Measurements from ENCODE around the gene BPGM.

The BPGM gene

DNA sequence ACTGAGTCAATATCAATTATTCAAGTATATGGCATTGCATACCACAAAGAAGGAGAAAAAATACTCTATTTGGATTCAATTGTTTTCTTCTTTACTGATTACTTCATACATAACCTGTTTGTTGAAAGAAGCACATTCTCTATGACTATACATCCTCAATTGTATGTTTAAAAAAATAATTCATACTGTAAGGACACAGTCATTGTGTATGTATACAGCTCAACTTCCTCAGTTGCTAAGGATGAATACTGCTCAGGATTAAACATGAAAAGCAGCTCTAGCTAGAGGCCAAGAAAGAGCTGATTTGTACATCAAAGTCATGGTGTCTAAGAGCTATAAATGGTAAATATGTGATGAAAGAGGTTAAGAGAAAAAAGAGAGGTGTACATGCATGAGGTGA is 15.8 kb upstream of the BPGM start:
- DNase-seq (ENCODE audit: low spot score): no peak
- in situ Hi-C loops (cut with MboI; ENCODE audit: low pct_unique_long_range_greater_than_20kb, low sequenced_read_pairs, unreplicated experiment): loop anchor here (10.0 kb wide), 1 partner anchor 314 kb away; no protein-coding TSS in a partner anchor
- TF ChIP-seq, protein P1, sequence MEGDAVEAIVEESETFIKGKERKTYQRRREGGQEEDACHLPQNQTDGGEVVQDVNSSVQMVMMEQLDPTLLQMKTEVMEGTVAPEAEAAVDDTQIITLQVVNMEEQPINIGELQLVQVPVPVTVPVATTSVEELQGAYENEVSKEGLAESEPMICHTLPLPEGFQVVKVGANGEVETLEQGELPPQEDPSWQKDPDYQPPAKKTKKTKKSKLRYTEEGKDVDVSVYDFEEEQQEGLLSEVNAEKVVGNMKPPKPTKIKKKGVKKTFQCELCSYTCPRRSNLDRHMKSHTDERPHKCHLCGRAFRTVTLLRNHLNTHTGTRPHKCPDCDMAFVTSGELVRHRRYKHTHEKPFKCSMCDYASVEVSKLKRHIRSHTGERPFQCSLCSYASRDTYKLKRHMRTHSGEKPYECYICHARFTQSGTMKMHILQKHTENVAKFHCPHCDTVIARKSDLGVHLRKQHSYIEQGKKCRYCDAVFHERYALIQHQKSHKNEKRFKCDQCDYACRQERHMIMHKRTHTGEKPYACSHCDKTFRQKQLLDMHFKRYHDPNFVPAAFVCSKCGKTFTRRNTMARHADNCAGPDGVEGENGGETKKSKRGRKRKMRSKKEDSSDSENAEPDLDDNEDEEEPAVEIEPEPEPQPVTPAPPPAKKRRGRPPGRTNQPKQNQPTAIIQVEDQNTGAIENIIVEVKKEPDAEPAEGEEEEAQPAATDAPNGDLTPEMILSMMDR (IDR thresholded peaks at IDR 0.05; ENCODE audit: extremely low read depth, insufficient read depth, missing control alignments): no peak

DNA sequence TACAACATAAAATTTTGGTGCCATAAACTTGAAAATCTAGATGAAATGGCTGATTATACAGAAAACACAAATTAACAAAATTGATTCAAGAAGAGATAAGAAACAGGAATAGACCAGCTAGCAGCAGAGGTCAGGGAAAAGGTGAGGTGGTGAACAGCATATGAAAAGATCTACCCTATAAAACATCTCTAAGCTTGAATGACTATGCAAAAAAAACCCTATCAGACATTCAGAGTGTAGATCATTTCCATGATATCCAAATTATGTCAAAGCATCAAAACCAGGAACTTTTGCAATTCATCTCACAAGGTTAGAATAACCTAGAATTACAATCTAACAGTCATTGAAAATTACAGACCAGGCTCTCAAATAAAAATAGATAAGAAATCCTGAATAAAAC is 14.6 kb upstream of the BPGM start:
- in situ Hi-C loops (cut with MboI; ENCODE audit: low pct_unique_long_range_greater_than_20kb, low sequenced_read_pairs, unreplicated experiment): loop anchor here (10.0 kb wide), 1 partner anchor 313 kb away; no protein-coding TSS in a partner anchor
- TF ChIP-seq, protein P1 (IDR thresholded peaks at IDR 0.05; ENCODE audit: extremely low read depth, insufficient read depth, missing control alignments): no peak
- DNase-seq (ENCODE audit: low spot score): no peak

DNA sequence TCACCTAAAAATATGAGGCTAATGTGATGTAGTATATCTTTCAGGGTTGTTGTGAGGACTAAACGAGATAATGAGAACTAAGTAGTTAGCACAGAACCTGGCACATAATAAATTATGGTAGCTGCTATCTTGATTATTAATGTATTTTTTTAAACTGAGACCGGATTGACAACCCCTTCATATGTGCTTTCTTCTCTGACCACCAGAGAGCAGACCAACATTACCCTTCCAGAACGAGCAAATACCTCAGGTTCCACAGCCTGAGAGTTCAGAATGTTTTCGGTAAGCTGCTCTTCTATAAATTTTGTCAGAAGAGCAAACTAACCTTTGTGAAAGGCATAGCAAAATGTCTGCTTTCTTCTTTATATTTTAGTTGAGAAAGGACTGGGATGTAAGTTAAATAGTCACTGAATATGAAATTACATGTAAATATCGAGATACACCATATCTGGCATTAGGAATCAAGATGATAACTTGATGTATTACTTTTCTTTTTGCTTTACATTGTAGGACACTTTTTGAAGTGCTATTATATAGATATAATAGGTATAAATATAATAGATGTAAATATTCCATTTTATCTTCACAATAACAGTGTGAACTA is 13.6 kb upstream of the BPGM start:
- no peak for DNase-seq (ENCODE audit: low spot score)
- TF ChIP-seq, protein P1 (IDR thresholded peaks at IDR 0.05; ENCODE audit: extremely low read depth, insufficient read depth, missing control alignments): peak; percentile 68
- in situ Hi-C loops (cut with MboI; ENCODE audit: low pct_unique_long_range_greater_than_20kb, low sequenced_read_pairs, unreplicated experiment): loop anchor here (10.0 kb wide), 1 partner anchor 312 kb away; no protein-coding TSS in a partner anchor

DNA sequence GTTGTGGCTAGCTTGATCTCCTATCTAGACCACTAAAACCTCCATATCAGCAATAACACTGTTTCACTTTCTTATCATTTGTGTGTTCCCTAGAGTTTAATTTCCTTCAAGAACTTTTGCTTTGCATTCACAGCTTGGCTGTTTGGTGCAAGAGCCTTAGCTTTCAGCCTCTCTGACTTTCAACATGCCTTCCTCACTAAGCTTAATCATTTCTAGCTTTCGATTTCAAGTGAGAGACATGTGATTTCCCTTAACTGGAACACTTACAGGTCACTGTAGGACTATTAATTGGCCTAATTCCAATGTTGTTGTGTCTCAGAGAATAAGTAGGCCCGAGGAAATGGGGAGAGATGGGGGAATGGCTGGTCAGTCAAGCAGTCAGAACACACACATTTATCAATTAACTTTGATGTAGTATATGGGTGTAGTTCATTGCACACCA is 10.6 kb upstream of the BPGM start:
- in situ Hi-C loops (cut with MboI; ENCODE audit: low pct_unique_long_range_greater_than_20kb, low sequenced_read_pairs, unreplicated experiment): loop anchor here (10.0 kb wide), 1 partner anchor 309 kb away; no protein-coding TSS in a partner anchor
- TF ChIP-seq, protein P1 (IDR thresholded peaks at IDR 0.05; ENCODE audit: extremely low read depth, insufficient read depth, missing control alignments): no peak
- DNase-seq (ENCODE audit: low spot score): no peak

DNA sequence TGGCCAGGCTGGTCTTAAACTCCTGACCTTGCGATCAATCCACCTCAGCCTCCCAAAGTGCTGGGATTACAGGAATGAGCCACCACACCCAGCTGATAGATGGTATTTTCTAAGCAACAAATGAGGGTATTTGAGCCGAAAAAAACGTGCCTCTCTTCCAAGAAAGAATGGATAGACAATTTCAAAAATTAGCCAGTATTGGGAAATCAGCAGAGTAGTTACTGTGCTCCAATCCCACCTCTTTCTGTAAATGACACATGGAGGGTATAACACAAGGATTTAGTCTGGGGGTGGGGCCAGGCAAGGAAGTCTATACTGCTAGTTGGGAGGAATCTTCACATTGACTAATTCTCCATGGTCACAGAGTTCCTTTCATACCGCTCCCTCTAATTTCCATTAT is 9.2 kb upstream of the BPGM start:
- TF ChIP-seq, protein P1 (IDR thresholded peaks at IDR 0.05; ENCODE audit: extremely low read depth, insufficient read depth, missing control alignments): no peak
- no peak for DNase-seq (ENCODE audit: low spot score)
- in situ Hi-C loops (cut with MboI; ENCODE audit: low pct_unique_long_range_greater_than_20kb, low sequenced_read_pairs, unreplicated experiment): loop anchor here (10.0 kb wide), 1 partner anchor 307 kb away; no protein-coding TSS in a partner anchor

DNA sequence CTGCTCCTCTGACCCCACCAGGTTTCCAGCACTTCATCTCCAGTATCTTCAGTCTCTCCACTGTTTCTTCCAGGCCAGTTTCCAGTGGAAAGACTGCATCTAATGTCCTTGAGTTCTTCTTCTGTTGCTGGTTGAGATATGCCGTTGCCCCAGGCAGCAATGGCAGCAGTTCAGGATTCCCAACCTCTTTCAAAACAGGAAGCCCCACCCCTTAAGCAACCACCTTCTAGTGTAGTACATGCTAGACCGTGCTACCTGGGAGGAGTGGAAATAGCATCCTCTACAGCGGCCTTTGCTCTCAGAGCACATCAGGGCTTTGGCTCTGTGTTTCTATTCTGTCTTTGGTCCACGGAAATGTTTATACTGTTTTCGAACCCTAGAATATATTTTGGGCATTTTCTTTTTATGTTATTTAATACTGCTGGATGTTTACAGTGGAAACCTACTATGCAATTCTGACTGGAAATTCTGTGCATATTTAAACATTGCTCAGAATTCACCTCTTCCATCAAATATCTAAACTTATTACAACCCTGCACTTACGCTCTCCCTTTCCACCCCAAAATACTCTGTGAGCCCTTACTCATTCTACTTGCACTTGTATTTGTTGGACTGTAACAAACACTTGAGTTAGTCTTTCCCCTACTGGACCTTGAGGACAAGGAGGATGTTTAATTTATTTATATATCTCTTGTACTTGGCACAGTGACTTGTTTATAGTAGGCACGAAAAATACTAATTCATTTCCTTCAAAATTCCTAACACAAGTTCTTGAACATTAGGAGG is 8.5 kb upstream of the BPGM start:
- no peak for DNase-seq (ENCODE audit: low spot score)
- TF ChIP-seq, protein P1 (IDR thresholded peaks at IDR 0.05; ENCODE audit: extremely low read depth, insufficient read depth, missing control alignments): no peak
- in situ Hi-C loops (cut with MboI; ENCODE audit: low pct_unique_long_range_greater_than_20kb, low sequenced_read_pairs, unreplicated experiment): loop anchor here (10.0 kb wide), 1 partner anchor 307 kb away; no protein-coding TSS in a partner anchor
